CD4-positive, alpha-beta T cell treated with Interferon gamma for 1 hour (primary cell): ENCODE measurements around the gene NAA38.

Experiments used
- DNase-seq: peaks from one replicate; pipeline ENCODE4 v3.0.0-alpha.2; 2020

The NAA38 gene

GRCh38 chr17:7856811-7857712 lies at the start of gene NAA38:
Gene NAA38, minus strand, starts transcription at chr17:7857559. Its CDS starts 96 bp downstream, at chr17:7857463.
- peak; percentile 98 for DNase-seq

GRCh38 chr17:7903154-7904103 lies 46.1 kb upstream of the NAA38 start:
- no peak for DNase-seq

- DNase-seq: peak; percentile 27
Observed at GRCh38 chr17:7897773-7898172, 40.4 kb upstream of the NAA38 start.

- no peak for DNase-seq
Observed at GRCh38 chr17:7897090-7897489, 39.7 kb upstream of the NAA38 start.

- DNase-seq: no peak
Observed at GRCh38 chr17:7894866-7895265, 37.5 kb upstream of the NAA38 start.

GRCh38 chr17:7894226-7894625 lies 36.9 kb upstream of the NAA38 start:
- no peak for DNase-seq

- no peak for DNase-seq
Observed at GRCh38 chr17:7893187-7893880, 36.0 kb upstream of the NAA38 start.

GRCh38 chr17:7889166-7889955 lies 32.0 kb upstream of the NAA38 start:
- DNase-seq: peak; percentile 69

- DNase-seq: peak; percentile 15
Observed at GRCh38 chr17:7888184-7888920, 31.0 kb upstream of the NAA38 start, which contains the start of gene CHD3. Gene CHD3, plus strand, starts transcription at chr17:7888789. Its CDS starts 212 bp downstream, at chr17:7889001.

DNA sequence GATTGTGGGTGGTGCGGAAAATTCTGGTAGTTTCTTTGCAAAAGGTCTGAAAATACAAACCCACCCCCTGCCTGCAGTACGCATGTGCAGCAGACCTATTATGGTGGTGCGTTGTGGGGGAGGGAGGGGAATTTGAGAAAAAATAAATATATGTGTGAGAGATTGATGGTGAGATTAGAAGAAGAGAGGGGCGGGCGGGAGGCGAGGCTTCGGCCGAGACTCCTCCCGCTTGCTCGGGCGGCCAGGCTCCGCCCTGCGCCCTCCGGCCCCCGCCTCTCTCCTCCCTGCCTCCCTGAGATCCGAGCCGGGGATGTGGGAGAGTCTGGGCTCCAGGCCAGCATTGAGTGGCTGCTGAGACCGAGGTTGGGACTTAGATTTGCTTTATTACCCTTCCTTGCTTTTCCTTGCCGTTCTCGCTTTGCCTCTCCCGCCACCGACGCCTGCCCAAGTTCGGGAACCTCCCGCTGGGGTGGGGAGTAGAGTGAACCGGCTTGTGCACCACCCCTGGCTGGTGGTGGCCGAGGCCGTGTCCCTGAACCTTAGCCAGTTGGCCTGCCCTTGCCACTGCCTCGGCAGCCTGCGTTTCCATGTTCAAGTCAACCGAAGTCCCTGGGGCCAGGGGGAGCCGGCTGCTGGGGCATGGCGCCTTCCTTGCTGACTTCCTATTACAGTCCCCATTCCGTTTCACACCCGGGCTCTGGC lies 30.3 kb upstream of the NAA38 start:
- DNase-seq: peak; percentile 94

GRCh38 chr17:7887038-7887481 lies 29.7 kb upstream of the NAA38 start:
- no peak for DNase-seq

GRCh38 chr17:7886227-7887037 lies 29.1 kb upstream of the NAA38 start:
- DNase-seq: peak; percentile 69

GRCh38 chr17:7885367-7886226 lies 28.2 kb upstream of the NAA38 start:
- peak; percentile 60 for DNase-seq

DNA sequence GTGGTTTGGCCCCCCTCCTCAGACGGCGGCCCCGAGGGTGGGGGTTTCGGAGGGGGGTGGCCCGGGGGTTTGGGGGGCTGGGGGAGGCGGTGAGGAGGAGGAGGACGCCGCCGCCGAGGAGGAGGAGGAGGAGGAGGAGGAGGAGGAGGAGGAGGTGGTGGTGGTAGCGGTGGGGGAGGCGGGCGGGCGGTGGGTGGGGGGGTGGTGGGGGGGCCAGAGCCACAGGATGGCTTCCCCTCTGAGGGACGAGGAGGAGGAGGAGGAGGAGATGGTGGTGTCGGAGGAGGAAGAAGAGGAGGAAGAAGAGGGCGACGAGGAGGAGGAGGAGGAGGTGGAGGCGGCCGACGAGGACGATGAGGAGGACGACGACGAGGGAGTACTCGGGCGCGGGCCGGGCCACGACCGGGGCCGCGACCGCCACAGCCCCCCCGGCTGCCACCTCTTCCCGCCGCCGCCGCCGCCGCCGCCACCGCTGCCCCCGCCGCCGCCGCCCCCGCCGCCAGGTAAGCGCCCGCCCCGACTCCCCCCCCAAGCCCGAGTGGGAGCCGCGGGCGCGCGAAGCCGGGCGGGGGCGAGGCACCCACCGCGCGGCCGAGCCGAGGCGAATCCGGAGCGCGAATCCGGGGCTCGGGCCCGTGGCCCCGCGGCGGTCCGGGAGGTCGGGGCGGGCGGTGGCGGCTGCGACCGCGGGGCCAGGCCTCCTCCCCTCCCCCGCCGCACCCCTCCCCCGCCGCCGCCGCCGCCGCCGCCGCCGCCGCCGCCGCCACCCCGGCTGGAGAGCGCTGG lies 27.4 kb upstream of the NAA38 start:
- DNase-seq: peak; percentile 51

GRCh38 chr17:7883781-7884386 lies 26.5 kb upstream of the NAA38 start:
- peak; percentile 46 for DNase-seq

GRCh38 chr17:7882629-7883028 lies 25.3 kb upstream of the NAA38 start:
- DNase-seq: no peak

DNA sequence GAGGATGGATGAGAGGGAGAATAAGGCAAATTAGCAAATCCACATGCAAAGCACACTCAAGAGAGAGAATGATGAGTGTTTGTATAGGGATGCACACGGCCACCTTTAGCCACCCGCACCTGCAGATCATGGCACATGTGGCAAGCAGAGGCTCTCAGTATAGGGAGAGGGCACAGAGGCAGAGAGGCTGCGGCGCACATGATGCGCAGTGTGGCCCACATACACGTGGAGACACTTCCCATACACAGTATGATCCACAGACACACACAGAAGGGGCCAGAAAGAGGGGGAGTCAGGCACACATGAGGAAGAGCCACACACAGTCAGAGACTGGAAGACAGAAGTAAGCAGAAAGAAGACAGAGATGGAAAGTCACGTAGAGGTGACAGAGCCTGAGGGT lies 24.7 kb upstream of the NAA38 start:
- DNase-seq: no peak
